Measurements from ENCODE around the gene WDR81. TPM values are rescaled to one million over a fixed set of nuclear protein-coding genes. Genes with fewer than 3 reads are reported as not detected.

Gene WDR81
- total RNA-seq, 1 experiment from 2014 or later = 29.5 TPM

DNA sequence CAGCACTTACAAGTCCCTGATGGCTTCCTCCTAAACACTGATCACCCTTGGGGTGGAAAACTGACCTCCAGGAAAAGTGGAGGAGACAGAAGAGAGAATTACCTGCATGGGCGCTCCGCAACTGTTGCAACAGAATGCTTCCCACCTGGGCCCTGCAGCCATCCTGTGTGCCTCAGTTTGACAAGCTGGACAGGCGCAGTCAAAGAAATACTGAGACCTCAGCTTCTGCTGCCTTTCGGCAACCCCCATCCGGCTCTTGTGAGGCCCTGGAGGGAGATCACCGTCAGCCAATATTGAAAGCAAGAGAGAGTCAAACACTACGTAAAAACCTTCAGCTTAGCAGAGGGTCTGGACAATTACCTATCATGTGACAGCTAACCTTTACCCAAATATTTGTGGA lies 62.2 kb downstream of the WDR81 start:
- TF ChIP-seq POLR2AphosphoS5 (IDR thresholded peaks at IDR 0.05; ENCODE audit: low read depth, low read length) (no peak), SIN3A (IDR thresholded peaks at IDR 0.05; ENCODE audit: borderline replicate concordance, insufficient read depth, low read depth, low read length) (no peak)
- TF ChIP-seq, protein P1, sequence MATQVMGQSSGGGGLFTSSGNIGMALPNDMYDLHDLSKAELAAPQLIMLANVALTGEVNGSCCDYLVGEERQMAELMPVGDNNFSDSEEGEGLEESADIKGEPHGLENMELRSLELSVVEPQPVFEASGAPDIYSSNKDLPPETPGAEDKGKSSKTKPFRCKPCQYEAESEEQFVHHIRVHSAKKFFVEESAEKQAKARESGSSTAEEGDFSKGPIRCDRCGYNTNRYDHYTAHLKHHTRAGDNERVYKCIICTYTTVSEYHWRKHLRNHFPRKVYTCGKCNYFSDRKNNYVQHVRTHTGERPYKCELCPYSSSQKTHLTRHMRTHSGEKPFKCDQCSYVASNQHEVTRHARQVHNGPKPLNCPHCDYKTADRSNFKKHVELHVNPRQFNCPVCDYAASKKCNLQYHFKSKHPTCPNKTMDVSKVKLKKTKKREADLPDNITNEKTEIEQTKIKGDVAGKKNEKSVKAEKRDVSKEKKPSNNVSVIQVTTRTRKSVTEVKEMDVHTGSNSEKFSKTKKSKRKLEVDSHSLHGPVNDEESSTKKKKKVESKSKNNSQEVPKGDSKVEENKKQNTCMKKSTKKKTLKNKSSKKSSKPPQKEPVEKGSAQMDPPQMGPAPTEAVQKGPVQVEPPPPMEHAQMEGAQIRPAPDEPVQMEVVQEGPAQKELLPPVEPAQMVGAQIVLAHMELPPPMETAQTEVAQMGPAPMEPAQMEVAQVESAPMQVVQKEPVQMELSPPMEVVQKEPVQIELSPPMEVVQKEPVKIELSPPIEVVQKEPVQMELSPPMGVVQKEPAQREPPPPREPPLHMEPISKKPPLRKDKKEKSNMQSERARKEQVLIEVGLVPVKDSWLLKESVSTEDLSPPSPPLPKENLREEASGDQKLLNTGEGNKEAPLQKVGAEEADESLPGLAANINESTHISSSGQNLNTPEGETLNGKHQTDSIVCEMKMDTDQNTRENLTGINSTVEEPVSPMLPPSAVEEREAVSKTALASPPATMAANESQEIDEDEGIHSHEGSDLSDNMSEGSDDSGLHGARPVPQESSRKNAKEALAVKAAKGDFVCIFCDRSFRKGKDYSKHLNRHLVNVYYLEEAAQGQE (IDR thresholded peaks at IDR 0.05; ENCODE audit: insufficient read depth in 1 of 2, low read depth in 2 of 2, low read length in 1 of 2) = no peak
- Histone ChIP-seq H3K9me3 (ENCODE audit: control insufficient read depth, insufficient read depth, low read depth, low read length) (no peaks in the 10 kb centered on the region), H3K36me3 (ENCODE audit: control insufficient read depth, insufficient read depth, low read length) (no peaks in the 10 kb centered on the region; the same call in 1 of the 2 replicates), H3K27ac (ENCODE audit: low read length) (peak overlapping the region; percentile 39), H3K4me1 (ENCODE audit: control insufficient read depth, insufficient read depth, low read length) (peaks cover 15% of the 10 kb centered on the region), H3K27me3 (ENCODE audit: control insufficient read depth, insufficient read depth, low read length) (no peaks in the 10 kb centered on the region), H3K4me3 (ENCODE audit: low read depth in 2 of 2, low read length in 2 of 2) (no peak overlapping the region)
- no peak for DNase-seq (ENCODE audit: low read depth, low spot score)
- intact Hi-C loops (cut with micrococcal nuclease; ENCODE audit: unreplicated experiment) (no loop called here), in situ Hi-C loops (cut with HindIII; ENCODE audit: low pct_unique_long_range_greater_than_20kb, low sequenced_read_pairs) (no loop called here)
- ChIA-PET CTCF (no interaction called here), POLR2A (no interaction called here)
- no TSS peak for BruUV-seq (replicated peaks)
- no peak for ATAC-seq

DNA sequence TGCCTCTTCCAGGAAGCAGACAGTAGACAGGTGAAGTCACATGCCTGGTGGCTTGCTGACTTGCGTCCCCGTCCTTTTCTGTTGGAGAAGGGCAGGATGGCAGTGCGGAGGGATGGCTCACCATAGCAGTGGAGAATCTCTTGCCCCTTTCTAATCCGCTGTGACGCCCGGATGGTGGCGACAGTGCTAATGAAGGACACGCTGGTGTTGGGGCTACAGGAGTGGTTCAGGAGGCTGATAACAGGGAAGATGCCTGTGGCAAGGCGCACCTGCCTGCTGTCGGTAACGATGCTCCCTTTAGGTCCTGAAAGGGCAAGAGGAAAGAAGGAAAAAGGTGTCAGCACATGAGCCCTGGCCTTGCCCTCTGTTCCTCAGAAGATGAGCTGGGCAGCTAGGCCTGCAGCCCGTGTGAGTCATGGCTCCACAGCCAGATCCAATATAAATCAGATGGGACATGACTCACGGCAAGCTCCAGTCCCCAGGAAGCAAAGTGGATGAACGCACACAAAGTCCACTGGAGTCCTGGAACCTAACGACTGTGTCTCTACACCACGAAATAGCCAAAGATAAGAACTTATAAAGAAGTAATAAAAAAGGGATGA lies 62.9 kb downstream of the WDR81 start:
- H3K4me1 ChIP-seq (ENCODE audit: control insufficient read depth, insufficient read depth, low read length) = peaks cover 15% of the 10 kb centered on the region
- ChIA-PET CTCF (no interaction called here), POLR2A (interaction anchor here (0.7 kb wide), 2 partner anchors 16 to 71 kb away, joined by 3 read pairs; no protein-coding TSS in a partner anchor)
- peak overlapping the region; percentile 39 for H3K27ac ChIP-seq (ENCODE audit: low read length)
- H3K4me3 ChIP-seq (ENCODE audit: low read depth in 2 of 2, low read length in 2 of 2) = no peak overlapping the region
- ATAC-seq (peak; percentile 97), DNase-seq (ENCODE audit: low read depth, low spot score) (peak; percentile 77)
- in situ Hi-C loops (cut with HindIII; ENCODE audit: low pct_unique_long_range_greater_than_20kb, low sequenced_read_pairs) (no loop called here), intact Hi-C loops (cut with micrococcal nuclease; ENCODE audit: unreplicated experiment) (no loop called here)
- no peaks in the 10 kb centered on the region; the same call in 1 of the 2 replicates for H3K36me3 ChIP-seq (ENCODE audit: control insufficient read depth, insufficient read depth, low read length)
- TF ChIP-seq TCF7L2 (IDR thresholded peaks at IDR 0.05; ENCODE audit: low read depth, low read length) (no peak), POLR2AphosphoS5 (IDR thresholded peaks at IDR 0.05; ENCODE audit: low read depth, low read length) (no peak), SIN3A (IDR thresholded peaks at IDR 0.05; ENCODE audit: borderline replicate concordance, insufficient read depth, low read depth, low read length) (no peak)
- TF ChIP-seq, protein P2, sequence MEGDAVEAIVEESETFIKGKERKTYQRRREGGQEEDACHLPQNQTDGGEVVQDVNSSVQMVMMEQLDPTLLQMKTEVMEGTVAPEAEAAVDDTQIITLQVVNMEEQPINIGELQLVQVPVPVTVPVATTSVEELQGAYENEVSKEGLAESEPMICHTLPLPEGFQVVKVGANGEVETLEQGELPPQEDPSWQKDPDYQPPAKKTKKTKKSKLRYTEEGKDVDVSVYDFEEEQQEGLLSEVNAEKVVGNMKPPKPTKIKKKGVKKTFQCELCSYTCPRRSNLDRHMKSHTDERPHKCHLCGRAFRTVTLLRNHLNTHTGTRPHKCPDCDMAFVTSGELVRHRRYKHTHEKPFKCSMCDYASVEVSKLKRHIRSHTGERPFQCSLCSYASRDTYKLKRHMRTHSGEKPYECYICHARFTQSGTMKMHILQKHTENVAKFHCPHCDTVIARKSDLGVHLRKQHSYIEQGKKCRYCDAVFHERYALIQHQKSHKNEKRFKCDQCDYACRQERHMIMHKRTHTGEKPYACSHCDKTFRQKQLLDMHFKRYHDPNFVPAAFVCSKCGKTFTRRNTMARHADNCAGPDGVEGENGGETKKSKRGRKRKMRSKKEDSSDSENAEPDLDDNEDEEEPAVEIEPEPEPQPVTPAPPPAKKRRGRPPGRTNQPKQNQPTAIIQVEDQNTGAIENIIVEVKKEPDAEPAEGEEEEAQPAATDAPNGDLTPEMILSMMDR (IDR thresholded peaks at IDR 0.05) = no peak
- TF ChIP-seq, protein P1 (IDR thresholded peaks at IDR 0.05; ENCODE audit: insufficient read depth in 1 of 2, low read depth in 2 of 2, low read length in 1 of 2) = no peak
- H3K27me3 ChIP-seq (ENCODE audit: control insufficient read depth, insufficient read depth, low read length) = no peaks in the 10 kb centered on the region
- no peaks in the 10 kb centered on the region for H3K9me3 ChIP-seq (ENCODE audit: control insufficient read depth, insufficient read depth, low read depth, low read length)
- no TSS peak for BruUV-seq (replicated peaks)

Other genes with a start within 250 kb of the WDR81 start
- gene MYO1C, start 232.0 kb upstream of the WDR81 start, total RNA-seq (2021; ENCODE audit: unreplicated experiment) = 251 TPM
- gene INPP5K, start 208.1 kb upstream of the WDR81 start, total RNA-seq (2021; ENCODE audit: unreplicated experiment) = 21.3 TPM
- 64.5 TPM for gene PITPNA, start 161.9 kb upstream of the WDR81 start, total RNA-seq (2021; ENCODE audit: unreplicated experiment)
- 23.3 TPM for gene SLC43A2, start 95.9 kb upstream of the WDR81 start, total RNA-seq (2021; ENCODE audit: unreplicated experiment)
- 6.6 TPM for gene SCARF1, start 79.0 kb upstream of the WDR81 start, total RNA-seq (2021; ENCODE audit: unreplicated experiment)
- 20.8 TPM for gene RILP, start 74.8 kb upstream of the WDR81 start, total RNA-seq (2021; ENCODE audit: unreplicated experiment)
- 296 TPM for gene PRPF8, start 39.8 kb upstream of the WDR81 start, total RNA-seq (2021; ENCODE audit: unreplicated experiment)
- 7.0 TPM for gene TLCD2, start 14.3 kb upstream of the WDR81 start, total RNA-seq (2021; ENCODE audit: unreplicated experiment)
- gene SERPINF2, start 18.2 kb downstream of the WDR81 start, total RNA-seq (2021; ENCODE audit: unreplicated experiment) = 0.77 TPM
- 4.6 TPM for gene SERPINF1, start 37.4 kb downstream of the WDR81 start, total RNA-seq (2021; ENCODE audit: unreplicated experiment)
- gene SMYD4, start 105.2 kb downstream of the WDR81 start, total RNA-seq (2021; ENCODE audit: unreplicated experiment) = 17.1 TPM
- 150 TPM for gene RPA1, start 105.3 kb downstream of the WDR81 start, total RNA-seq (2021; ENCODE audit: unreplicated experiment)

Data from Panc1 (cell line).